Hepatocyte (in vitro differentiated cells): Measurements from ENCODE around the gene GLDC.

Experiments used
- CTCF ChIP-seq: fragments of 200-600 bp; sonication (generic); IDR thresholded peaks from 2 replicates; pipeline ENCODE4 v1.5.1; 2016; ENCODE audit warnings: antibody characterized with exemption, mild to moderate bottlenecking; ENCODE audit not compliant: poor library complexity
- EZH2 ChIP-seq: fragments of 200-600 bp; sonication (generic); IDR thresholded peaks from 2 replicates; pipeline ENCODE4 v1.6.1; 2016; ENCODE audit warnings: antibody characterized with exemption, mild to moderate bottlenecking, borderline replicate concordance
- EZH2phosphoT487 ChIP-seq: fragments of 200-600 bp; sonication (generic); IDR thresholded peaks from one replicate; pipeline ENCODE4 v1.6.1; 2018; ENCODE audit warnings: antibody characterized with exemption, mild to moderate bottlenecking, low read depth, moderate library complexity; ENCODE audit not compliant: unreplicated experiment, severe bottlenecking

GRCh38 chr9:6669881-6670280, 24.4 kb upstream of the GLDC start:
- TF ChIP-seq EZH2 (no peak), CTCF (no peak), EZH2phosphoT487 (no peak)
